PC-9 (cell line): ENCODE results near the gene C10orf143.

Experiments
- EZH2 ChIP-seq: fragments of 200-600 bp; sonication (generic); IDR thresholded peaks from 2 replicates; pipeline ENCODE4 v1.8.0; 2017; ENCODE audit warnings: antibody characterized with exemption, low read depth
- TF ChIP-seq, protein P1 (sequence below): fragments of 200-600 bp; sonication (generic); conservative IDR thresholded peaks from 2 replicates; pipeline ENCODE4 v1.6.1; 2017; ENCODE audit warnings: mixed run types, antibody characterized with exemption, mild to moderate bottlenecking, moderate library complexity

DNA sequence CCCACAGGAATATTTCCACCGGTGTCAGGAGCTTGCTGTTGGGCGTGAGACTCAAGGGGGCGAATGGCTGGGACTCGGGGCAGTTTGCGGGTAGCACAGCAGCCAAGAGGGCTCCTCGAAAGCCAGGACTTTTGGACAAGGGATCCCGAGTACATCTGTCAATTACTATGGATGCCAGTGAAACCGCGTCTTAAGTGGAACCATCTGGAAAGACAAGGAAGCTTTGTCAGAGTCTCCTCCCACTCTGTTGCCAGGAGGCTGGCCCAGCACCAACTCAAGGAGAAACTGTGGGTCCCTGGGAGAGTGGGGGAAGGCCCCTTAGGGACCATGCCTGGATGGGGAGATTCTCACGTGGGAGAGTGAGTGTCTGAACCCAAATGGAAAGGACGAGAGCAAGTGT, 57.1 kb downstream of the C10orf143 start:
- TF ChIP-seq, protein P1, sequence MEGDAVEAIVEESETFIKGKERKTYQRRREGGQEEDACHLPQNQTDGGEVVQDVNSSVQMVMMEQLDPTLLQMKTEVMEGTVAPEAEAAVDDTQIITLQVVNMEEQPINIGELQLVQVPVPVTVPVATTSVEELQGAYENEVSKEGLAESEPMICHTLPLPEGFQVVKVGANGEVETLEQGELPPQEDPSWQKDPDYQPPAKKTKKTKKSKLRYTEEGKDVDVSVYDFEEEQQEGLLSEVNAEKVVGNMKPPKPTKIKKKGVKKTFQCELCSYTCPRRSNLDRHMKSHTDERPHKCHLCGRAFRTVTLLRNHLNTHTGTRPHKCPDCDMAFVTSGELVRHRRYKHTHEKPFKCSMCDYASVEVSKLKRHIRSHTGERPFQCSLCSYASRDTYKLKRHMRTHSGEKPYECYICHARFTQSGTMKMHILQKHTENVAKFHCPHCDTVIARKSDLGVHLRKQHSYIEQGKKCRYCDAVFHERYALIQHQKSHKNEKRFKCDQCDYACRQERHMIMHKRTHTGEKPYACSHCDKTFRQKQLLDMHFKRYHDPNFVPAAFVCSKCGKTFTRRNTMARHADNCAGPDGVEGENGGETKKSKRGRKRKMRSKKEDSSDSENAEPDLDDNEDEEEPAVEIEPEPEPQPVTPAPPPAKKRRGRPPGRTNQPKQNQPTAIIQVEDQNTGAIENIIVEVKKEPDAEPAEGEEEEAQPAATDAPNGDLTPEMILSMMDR, result no peak
- TF ChIP-seq EZH2, result no peak
